ENCODE data around the gene SMARCAD1.
A peak's percentile ranks its signal among the peaks of the same experiment; 100 is the strongest.

The SMARCAD1 gene, protein sequence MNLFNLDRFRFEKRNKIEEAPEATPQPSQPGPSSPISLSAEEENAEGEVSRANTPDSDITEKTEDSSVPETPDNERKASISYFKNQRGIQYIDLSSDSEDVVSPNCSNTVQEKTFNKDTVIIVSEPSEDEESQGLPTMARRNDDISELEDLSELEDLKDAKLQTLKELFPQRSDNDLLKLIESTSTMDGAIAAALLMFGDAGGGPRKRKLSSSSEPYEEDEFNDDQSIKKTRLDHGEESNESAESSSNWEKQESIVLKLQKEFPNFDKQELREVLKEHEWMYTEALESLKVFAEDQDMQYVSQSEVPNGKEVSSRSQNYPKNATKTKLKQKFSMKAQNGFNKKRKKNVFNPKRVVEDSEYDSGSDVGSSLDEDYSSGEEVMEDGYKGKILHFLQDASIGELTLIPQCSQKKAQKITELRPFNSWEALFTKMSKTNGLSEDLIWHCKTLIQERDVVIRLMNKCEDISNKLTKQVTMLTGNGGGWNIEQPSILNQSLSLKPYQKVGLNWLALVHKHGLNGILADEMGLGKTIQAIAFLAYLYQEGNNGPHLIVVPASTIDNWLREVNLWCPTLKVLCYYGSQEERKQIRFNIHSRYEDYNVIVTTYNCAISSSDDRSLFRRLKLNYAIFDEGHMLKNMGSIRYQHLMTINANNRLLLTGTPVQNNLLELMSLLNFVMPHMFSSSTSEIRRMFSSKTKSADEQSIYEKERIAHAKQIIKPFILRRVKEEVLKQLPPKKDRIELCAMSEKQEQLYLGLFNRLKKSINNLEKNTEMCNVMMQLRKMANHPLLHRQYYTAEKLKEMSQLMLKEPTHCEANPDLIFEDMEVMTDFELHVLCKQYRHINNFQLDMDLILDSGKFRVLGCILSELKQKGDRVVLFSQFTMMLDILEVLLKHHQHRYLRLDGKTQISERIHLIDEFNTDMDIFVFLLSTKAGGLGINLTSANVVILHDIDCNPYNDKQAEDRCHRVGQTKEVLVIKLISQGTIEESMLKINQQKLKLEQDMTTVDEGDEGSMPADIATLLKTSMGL

DNA sequence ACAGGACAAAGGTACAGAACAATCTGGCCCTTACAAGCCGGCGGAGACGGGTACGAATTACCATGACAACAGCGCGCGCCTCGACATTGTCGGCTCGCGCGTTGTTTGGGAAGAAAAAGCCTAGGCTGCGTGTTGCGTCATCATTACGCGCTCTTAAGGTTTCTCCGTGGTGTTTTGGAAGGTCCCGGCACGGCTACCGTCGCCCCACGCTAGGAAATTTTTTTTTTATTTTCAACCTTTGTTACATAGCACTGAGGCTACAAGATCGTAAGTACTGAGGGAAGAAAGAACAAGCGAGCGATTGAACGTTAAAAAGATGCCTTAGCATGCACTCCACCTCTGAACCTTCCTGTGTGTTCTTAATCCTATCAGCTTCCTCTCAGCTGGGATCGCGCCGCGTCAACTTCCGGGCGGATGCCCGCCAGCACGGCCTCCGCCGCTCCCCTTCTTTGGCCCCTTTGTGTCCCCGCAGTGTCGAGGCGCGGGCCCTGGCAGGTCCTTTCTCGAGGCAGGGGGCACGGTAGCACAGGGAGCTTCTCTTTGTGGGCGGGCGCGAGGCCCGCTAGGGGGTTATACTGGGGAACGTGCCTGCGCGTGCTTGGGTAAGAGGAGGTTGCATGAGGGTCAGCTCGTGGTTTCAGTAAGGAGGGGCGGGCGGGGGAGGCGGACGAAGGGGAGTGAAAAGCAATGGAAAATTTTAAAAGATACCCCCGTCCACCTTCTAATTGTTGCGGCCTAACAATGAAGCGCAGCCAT lies at the start of gene SMARCAD1:
Gene SMARCAD1 (plus strand): TSS at position 397 of the 756 bp plus-strand sequence. CDS start 530 bp downstream, outside the sequence.
- TF ChIP-seq, protein P1, sequence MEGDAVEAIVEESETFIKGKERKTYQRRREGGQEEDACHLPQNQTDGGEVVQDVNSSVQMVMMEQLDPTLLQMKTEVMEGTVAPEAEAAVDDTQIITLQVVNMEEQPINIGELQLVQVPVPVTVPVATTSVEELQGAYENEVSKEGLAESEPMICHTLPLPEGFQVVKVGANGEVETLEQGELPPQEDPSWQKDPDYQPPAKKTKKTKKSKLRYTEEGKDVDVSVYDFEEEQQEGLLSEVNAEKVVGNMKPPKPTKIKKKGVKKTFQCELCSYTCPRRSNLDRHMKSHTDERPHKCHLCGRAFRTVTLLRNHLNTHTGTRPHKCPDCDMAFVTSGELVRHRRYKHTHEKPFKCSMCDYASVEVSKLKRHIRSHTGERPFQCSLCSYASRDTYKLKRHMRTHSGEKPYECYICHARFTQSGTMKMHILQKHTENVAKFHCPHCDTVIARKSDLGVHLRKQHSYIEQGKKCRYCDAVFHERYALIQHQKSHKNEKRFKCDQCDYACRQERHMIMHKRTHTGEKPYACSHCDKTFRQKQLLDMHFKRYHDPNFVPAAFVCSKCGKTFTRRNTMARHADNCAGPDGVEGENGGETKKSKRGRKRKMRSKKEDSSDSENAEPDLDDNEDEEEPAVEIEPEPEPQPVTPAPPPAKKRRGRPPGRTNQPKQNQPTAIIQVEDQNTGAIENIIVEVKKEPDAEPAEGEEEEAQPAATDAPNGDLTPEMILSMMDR (IDR thresholded peaks at IDR 0.05; ENCODE audit: poor library complexity, severe bottlenecking): no peak
- Histone ChIP-seq H3K9me3 (ENCODE audit: severe bottlenecking) (no peaks in the 10 kb centered on the region), H3K4me1 (ENCODE audit: insufficient read depth, poor library complexity, severe bottlenecking) (peaks cover 17% of the 10 kb centered on the region), H3K27me3 (ENCODE audit: insufficient read depth, poor library complexity, severe bottlenecking) (no peaks in the 10 kb centered on the region), H3K36me3 (ENCODE audit: low read depth) (peaks cover 43% of the 10 kb centered on the region), H3K4me3 (ENCODE audit: severe bottlenecking) (peak within 1 kb of the TSS; percentile 71), H3K27ac (ENCODE audit: poor library complexity, severe bottlenecking) (peak within 1 kb of the TSS; percentile 61)
- peak; percentile 82 for DNase-seq (ENCODE audit: low spot score)
- peak; percentile 91 for ATAC-seq (ENCODE audit: low read depth)

DNA sequence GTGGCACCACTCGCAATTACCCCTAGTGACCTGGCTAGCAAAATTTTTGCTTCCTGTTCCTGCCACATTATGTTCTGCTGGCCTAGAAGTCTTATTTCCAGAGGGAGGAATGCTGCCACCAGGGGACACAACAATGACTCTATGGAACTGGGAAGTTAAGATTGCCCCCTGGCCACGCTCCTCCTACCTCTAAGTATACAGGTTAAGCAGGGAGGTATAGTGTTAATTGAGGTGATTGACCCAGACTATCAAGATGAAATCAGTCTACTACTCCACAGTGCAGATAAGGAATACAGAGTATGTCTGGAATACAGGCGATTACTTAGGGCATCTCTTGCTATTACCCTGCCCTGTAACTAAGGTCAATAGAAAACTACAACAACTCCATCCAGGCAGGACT lies 48.8 kb upstream of the SMARCAD1 start:
- no peaks in the 10 kb centered on the region for H3K9me3 ChIP-seq (ENCODE audit: severe bottlenecking)
- DNase-seq (ENCODE audit: low spot score) (no peak), ATAC-seq (ENCODE audit: low read depth) (no peak)
- no peak overlapping the region for H3K27ac ChIP-seq (ENCODE audit: poor library complexity, severe bottlenecking)
- no peaks in the 10 kb centered on the region for H3K4me1 ChIP-seq (ENCODE audit: insufficient read depth, poor library complexity, severe bottlenecking)
- no peaks in the 10 kb centered on the region for H3K27me3 ChIP-seq (ENCODE audit: insufficient read depth, poor library complexity, severe bottlenecking)
- no peak overlapping the region for H3K4me3 ChIP-seq (ENCODE audit: severe bottlenecking)
- no peaks in the 10 kb centered on the region for H3K36me3 ChIP-seq (ENCODE audit: low read depth)
- TF ChIP-seq, protein P1 (IDR thresholded peaks at IDR 0.05; ENCODE audit: poor library complexity, severe bottlenecking): no peak

DNA sequence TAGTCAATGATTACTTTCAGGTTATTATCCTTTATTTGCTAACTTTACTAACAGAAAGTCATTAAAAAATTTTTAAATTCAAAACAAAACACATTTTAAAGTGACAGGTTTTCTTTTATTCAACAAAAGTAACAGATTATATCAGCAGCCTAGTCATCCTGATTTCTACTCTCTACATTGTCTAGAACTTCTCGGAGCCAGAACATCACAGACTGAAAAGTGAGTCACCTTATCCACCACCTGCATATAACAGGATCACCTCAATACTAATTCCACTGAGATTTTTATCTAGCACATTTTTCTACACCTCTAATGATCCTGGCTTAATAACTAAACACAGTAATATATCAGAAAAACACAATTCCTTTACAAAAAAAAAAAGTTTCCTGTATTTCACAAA lies 47.9 kb upstream of the SMARCAD1 start:
- DNase-seq (ENCODE audit: low spot score) (no peak), ATAC-seq (ENCODE audit: low read depth) (peak; percentile 35; the same call in 1 of the 3 replicates)
- Histone ChIP-seq H3K9me3 (ENCODE audit: severe bottlenecking) (no peaks in the 10 kb centered on the region), H3K36me3 (ENCODE audit: low read depth) (no peaks in the 10 kb centered on the region), H3K27ac (ENCODE audit: poor library complexity, severe bottlenecking) (no peak overlapping the region), H3K27me3 (ENCODE audit: insufficient read depth, poor library complexity, severe bottlenecking) (no peaks in the 10 kb centered on the region), H3K4me3 (ENCODE audit: severe bottlenecking) (no peak overlapping the region), H3K4me1 (ENCODE audit: insufficient read depth, poor library complexity, severe bottlenecking) (no peaks in the 10 kb centered on the region)
- TF ChIP-seq, protein P1 (IDR thresholded peaks at IDR 0.05; ENCODE audit: poor library complexity, severe bottlenecking): no peak

DNA sequence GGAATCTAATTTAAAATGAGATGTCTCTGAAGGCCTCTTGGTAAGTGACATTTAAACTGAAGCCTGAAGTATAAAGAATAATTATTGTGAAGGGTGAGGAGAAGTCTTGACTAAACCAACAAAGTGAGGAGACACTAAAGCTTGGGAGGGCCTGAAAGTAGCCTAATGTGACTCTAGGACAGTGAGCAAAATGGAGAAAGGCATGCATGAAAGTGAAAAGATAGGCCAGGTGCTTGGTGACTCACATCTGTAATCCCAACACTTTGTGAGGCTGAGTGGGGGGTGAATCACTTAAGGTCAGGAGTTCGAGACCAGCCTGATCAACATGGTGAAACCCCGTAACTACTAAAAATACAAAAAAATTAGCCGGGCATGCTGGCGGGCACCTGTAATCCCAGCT lies 46.9 kb upstream of the SMARCAD1 start:
- Histone ChIP-seq H3K36me3 (ENCODE audit: low read depth) (no peaks in the 10 kb centered on the region), H3K4me3 (ENCODE audit: severe bottlenecking) (no peak overlapping the region), H3K4me1 (ENCODE audit: insufficient read depth, poor library complexity, severe bottlenecking) (no peaks in the 10 kb centered on the region), H3K27me3 (ENCODE audit: insufficient read depth, poor library complexity, severe bottlenecking) (no peaks in the 10 kb centered on the region), H3K27ac (ENCODE audit: poor library complexity, severe bottlenecking) (no peak overlapping the region), H3K9me3 (ENCODE audit: severe bottlenecking) (no peaks in the 10 kb centered on the region)
- ATAC-seq (ENCODE audit: low read depth) (0 out of 3 replicates have a peak, but pooled peaks have one; percentile 19), DNase-seq (ENCODE audit: low spot score) (no peak)
- TF ChIP-seq, protein P1 (IDR thresholded peaks at IDR 0.05; ENCODE audit: poor library complexity, severe bottlenecking): no peak
